OCI-LY1 (cell line): ENCODE results near the gene SERP2.

Source experiments
- CTCF ChIP-seq: fragments of 200-600 bp; sonication (generic), shearing (Covaris generic); IDR thresholded peaks from 2 replicates; pipeline ENCODE4 v1.5.1; 2017; ENCODE audit warnings: mild to moderate bottlenecking, antibody characterized with exemption, low read length, moderate library complexity, mixed read lengths
- EZH2 ChIP-seq: fragments of 200-600 bp; sonication (generic), shearing (Covaris generic); IDR thresholded peaks from 2 replicates; pipeline ENCODE4 v1.8.0; 2017; ENCODE audit warnings: borderline replicate concordance, mixed run types, mild to moderate bottlenecking, antibody characterized with exemption, low read length, moderate library complexity, mixed read lengths

- TF ChIP-seq CTCF (no peak), EZH2 (no peak)
Measured at GRCh38 chr13:44429311-44429710, 55.7 kb downstream of the SERP2 start.
